Transverse colon (tissue), 4 donors: ENCODE measurements around the gene GALNT9. TPM values are rescaled to one million over a fixed set of nuclear protein-coding genes. Genes with fewer than 3 reads are reported as not detected.

Experiments used
- DNase-seq: peaks from one replicate; pipeline ENCODE4 v3.0.0-alpha.2; 2019
- H3K27ac ChIP-seq, 4 donors: fragments of 200-600 bp; sonication (generic); 2 replicates each; pipeline ENCODE4 v1.5.1; 2016 to 2018; ENCODE audit warnings: inconsistent platforms in 4 of 4
- H3K27me3 ChIP-seq: fragments of 200-600 bp; sonication (generic); 2 replicates; pipeline ENCODE4 v1.5.1; 2017; ENCODE audit warnings: inconsistent platforms
- H3K36me3 ChIP-seq, 4 donors: fragments of 200-600 bp; sonication (generic); 2 replicates each; pipeline ENCODE4 v1.5.1; 2017 to 2019; ENCODE audit warnings: inconsistent platforms in 4 of 4
- H3K4me1 ChIP-seq, 4 donors: fragments of 200-600 bp; sonication (generic); 2 replicates each; pipeline ENCODE4 v1.5.1; 2017 to 2020; ENCODE audit warnings: inconsistent platforms in 4 of 4
- H3K4me3 ChIP-seq, 4 donors: fragments of 200-600 bp; sonication (generic); 1 replicate in 1 of 4; 2 replicates in 3 of 4; pipeline versions ENCODE4 v1.5.1 to v1.6.1; 2017 to 2019; ENCODE audit warnings: inconsistent platforms in 4 of 4
- H3K9me3 ChIP-seq, 2 donors: fragments of 200-600 bp; sonication (generic); 2 replicates each; pipeline ENCODE4 v1.5.1; 2017 to 2019; ENCODE audit warnings: inconsistent platforms in 2 of 2
- EP300 ChIP-seq: sonication (generic); formaldehyde crosslinking; IDR thresholded peaks from one replicate; pipeline ENCODE4 v1.6.1; 2017; ENCODE audit warnings: antibody characterized with exemption, low read depth
- POLR2A ChIP-seq: fragments of 450-650 bp; IDR thresholded peaks from one replicate; pipeline ENCODE4 v1.6.1; 2016; ENCODE audit warnings: antibody characterized with exemption, mild to moderate bottlenecking, moderate library complexity
- POLR2AphosphoS5 ChIP-seq, 3 donors: sonication (generic); formaldehyde crosslinking; IDR thresholded peaks; one replicate each; pipeline ENCODE4 v1.6.1; 2016; ENCODE audit warnings: antibody characterized with exemption in 3 of 3
- WGBS, 2 donors: methylation state at CpG; one replicate each; pipeline ENCODE4 v1.1.5; 2018; ENCODE audit warnings: low coverage in 1 of 2; 5-methylcytosine and 5-hydroxymethylcytosine counted together
- in situ Hi-C, 4 donors: fragments of 200-750 bp; cut with MboI; loops; one replicate each; pipeline versions ENCODE4 v1.15.0 to v1.15.1; 2017; ENCODE audit warnings: low sequenced_read_pairs in 3 of 4, low pct_ligation_motif_present in 1 of 4, low pct_unique_long_range_greater_than_20kb in 1 of 4
- intact Hi-C: fragments of 100-400 bp; cut with DNase I; formaldehyde crosslinking; loops from one replicate; pipeline ENCODE4 v1.15.1; 2023; ENCODE audit warnings: low total_unique reads
- total RNA-seq, 4 donors: library from RNA; depleted of rRNA; stranded (reverse); fragments of >200 nt; gene quantifications; one replicate each; pipeline ENCODE4 v1.1.0, GENCODE V29; 2016
- TF ChIP-seq, protein P1 (sequence below), 5 experiments: fragments of 200-600 bp in 3 of 5; fragments of 450-650 bp in 2 of 5; sonication (generic) in 3 of 5; IDR thresholded peaks; 1 replicate in 2 of 5; 2 replicates in 3 of 5; pipeline ENCODE4 v1.5.1; 2016 to 2017; ENCODE audit warnings: antibody characterized with exemption in 5 of 5, inconsistent platforms in 3 of 5, mild to moderate bottlenecking in 2 of 5, moderate library complexity in 1 of 5

The GALNT9 gene
- total RNA-seq, 4 donors from 2014 or later, result 0.82 to 4.5 TPM; not detected in 2

DNA sequence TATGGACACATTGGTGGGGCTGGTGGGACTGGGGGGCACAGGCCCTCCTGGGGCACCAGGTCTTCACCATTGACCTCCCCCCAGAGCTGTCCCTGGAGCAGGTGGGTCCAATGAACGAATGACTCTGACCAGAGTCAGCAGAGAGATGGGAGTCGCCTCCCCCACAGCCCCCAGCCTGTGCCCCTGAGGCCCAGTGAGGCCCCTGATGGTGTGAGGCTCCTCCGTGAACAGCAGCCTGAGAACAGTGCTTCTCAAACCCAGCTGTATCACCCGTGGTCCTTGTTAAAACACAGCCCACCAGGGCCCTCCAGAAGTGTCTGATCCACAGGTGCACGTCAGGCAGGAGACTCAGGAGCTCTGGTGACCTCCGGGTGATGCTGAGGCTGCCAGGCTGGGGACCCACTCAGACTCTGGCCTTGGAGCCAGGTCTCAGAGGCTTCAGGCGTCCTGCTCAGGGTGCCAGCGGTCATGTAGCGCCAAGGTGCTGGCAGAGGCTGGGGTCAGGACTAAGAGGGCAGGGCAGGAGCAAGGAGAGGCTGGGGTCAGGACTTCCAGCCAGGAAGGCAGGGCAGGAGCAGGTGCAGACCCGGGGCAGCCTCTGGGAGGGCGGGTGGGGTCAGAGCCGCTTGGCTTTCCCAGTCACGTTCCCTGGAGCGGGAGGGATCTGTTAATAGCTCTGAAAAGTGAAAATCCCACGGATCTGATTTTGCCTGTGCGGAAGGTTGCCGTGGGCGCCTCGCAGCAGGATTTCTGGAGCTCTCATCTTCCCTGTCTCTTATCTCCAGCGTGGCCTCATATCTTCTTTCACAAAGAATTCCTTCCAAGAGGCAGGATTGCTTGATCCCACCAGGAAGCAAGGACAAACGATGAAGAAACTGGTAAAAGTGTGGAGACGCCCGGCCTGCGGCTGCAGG, 35.0 kb downstream of the GALNT9 start:
- H3K4me3 ChIP-seq, result no peak overlapping the region
- in situ Hi-C loops (no loop called here), intact Hi-C loops (no loop called here)
- 60 to 62% methylated on average over 3 to 24 of the region's 24 CpGs for WGBS, 2 donors
- peaks cover 21% of the 10 kb centered on the region for H3K27me3 ChIP-seq
- H3K36me3 ChIP-seq, result no peaks in the 10 kb centered on the region
- no peak for DNase-seq
- H3K4me1 ChIP-seq, result no peaks in the 10 kb centered on the region
- H3K9me3 ChIP-seq, result no peaks in the 10 kb centered on the region
- H3K27ac ChIP-seq, result no peak overlapping the region
- TF ChIP-seq POLR2AphosphoS5 (IDR thresholded peaks at IDR 0.05) (no peak), POLR2A (no peak), EP300 (no peak)
- TF ChIP-seq, protein P1, sequence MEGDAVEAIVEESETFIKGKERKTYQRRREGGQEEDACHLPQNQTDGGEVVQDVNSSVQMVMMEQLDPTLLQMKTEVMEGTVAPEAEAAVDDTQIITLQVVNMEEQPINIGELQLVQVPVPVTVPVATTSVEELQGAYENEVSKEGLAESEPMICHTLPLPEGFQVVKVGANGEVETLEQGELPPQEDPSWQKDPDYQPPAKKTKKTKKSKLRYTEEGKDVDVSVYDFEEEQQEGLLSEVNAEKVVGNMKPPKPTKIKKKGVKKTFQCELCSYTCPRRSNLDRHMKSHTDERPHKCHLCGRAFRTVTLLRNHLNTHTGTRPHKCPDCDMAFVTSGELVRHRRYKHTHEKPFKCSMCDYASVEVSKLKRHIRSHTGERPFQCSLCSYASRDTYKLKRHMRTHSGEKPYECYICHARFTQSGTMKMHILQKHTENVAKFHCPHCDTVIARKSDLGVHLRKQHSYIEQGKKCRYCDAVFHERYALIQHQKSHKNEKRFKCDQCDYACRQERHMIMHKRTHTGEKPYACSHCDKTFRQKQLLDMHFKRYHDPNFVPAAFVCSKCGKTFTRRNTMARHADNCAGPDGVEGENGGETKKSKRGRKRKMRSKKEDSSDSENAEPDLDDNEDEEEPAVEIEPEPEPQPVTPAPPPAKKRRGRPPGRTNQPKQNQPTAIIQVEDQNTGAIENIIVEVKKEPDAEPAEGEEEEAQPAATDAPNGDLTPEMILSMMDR (IDR thresholded peaks at IDR 0.05), result no peak

DNA sequence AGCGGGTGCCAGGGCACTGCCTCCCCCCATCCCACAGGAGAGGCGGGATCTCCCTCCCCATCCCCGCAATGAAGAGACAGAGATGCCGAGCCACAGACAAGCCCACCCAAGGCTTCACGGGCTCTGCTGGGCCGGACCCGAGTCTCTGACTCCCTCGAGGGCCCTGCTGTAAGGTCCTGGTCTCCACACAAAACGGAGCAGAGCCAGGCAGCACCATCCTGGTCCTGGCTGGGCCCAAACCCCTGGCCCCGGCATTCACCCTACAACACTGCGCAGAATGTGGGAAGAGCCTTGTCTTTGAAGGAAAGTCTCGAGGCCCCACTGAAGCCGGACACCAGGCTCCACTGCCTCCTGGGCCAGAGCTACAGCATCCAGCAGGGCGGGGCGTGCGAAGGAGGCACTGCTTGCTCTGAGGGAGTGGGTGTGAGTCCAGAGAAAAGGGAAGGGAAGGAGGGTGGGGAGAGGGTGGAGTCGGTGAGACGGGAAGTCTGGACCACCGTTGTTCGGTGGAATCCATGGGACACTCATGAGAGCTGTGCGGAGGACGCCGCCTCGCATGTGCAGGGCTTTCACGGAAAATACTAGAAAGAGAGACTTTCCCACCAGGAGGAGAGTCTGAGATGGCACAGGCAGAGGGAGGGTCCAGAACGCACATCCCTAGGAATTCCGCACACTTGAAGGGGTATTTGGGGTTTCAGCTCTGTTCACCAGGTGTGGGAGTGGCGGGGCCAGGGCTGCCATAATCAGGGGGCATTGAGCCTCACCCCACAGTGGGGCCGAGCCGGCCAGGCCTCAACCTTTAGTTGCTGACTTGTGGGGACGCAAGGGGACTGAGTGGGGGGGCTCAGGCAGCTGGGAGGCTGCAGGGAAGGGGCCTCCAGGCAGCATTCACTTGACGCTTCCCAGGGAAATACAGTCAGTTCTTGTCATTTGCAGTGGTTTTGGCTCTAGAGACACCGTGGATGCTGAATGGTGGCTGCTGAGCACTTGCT, 36.8 kb downstream of the GALNT9 start:
- 91 to 94% methylated on average over 13 to 33 of the region's 33 CpGs for WGBS, 2 donors
- intact Hi-C loops (no loop called here), in situ Hi-C loops (no loop called here)
- Histone ChIP-seq H3K4me3 (no peak overlapping the region), H3K9me3 (no peaks in the 10 kb centered on the region), H3K27ac (no peak overlapping the region), H3K27me3 (peaks cover 21% of the 10 kb centered on the region), H3K36me3 (no peaks in the 10 kb centered on the region), H3K4me1 (no peaks in the 10 kb centered on the region)
- TF ChIP-seq, protein P1 (IDR thresholded peaks at IDR 0.05), result no peak
- TF ChIP-seq EP300, result no peak
- TF ChIP-seq POLR2AphosphoS5 (IDR thresholded peaks at IDR 0.05), result no peak
- TF ChIP-seq POLR2A, result no peak
- DNase-seq, result no peak

DNA sequence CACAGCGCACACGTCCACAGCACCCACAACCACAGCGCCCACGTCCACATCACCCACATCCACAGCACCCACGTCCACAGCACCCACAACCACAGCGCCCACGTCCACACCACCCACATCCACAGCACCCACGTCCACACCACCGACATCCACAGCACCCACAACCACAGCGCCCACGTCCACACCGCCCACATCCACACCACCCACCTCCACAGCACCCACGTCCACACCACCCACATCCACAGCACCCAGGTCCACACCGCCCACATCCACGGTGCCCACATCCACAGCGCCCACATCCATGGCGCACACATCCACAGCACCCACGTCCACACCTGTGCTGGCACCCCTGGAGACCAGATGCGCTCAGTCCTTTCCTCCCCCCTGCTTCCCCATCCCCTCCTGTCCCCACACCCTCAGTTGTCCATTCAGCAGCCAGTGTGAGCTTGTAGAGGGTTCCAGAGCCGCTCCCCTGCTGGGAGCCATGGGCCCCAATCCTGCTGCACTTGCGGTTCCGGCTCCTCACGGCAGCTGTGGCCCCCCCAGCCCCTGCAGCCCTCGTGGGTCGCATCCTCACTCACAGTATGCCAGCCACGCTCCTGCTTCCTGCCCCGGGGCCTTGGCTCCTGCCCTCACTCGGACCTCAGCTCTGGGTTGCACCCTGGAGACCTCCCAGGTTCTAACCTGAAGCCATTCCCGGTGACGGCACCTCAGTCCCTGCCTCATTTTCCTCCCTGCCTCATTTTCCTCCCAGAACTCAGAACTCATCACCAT, 37.8 kb downstream of the GALNT9 start:
- WGBS, 2 donors, result 89 to 90% methylated on average over 7 to 28 of the region's 30 CpGs
- in situ Hi-C loops (no loop called here), intact Hi-C loops (no loop called here)
- Histone ChIP-seq H3K27ac (no peak overlapping the region), H3K27me3 (peaks cover 21% of the 10 kb centered on the region), H3K4me1 (peaks cover 0 to 2% (median under 1%) of the 10 kb centered on the region in 4 donors), H3K36me3 (no peaks in the 10 kb centered on the region), H3K4me3 (no peak overlapping the region), H3K9me3 (no peaks in the 10 kb centered on the region)
- no peak for DNase-seq
- TF ChIP-seq EP300 (no peak), POLR2A (no peak), POLR2AphosphoS5 (IDR thresholded peaks at IDR 0.05) (no peak)
- TF ChIP-seq, protein P1 (IDR thresholded peaks at IDR 0.05), result no peak
